ENCODE data around the gene CBFA2T2. TPM values are rescaled to one million over a fixed set of nuclear protein-coding genes. Genes with fewer than 3 reads are reported as not detected.
"Not testable (repeated sequence)": the region's sequence is repeated elsewhere in the genome, so short reads cannot be mapped to it uniquely, and the experiment has no call there.

The CBFA2T2 gene
- total RNA-seq, 2 experiments from 2014 or later: 17.9 to 18.6 TPM

DNA sequence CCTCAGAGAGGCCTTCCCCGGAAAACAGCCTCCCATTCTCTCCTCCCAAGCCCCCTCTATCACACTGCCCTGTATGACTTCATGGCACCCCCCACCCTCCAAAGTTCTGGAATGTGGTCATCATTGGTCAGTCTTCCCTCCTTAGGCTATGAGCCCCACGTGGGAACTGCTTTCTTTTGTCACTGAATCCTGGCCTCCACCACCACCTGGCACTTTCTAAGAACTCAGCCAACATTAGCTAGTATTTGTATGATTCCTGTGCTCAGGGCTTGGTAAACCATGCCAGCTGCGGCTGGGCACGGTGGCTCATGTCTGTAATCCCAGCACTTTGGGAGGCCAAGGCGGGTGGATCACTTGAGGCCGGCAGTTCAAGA lies 204.7 kb downstream of the CBFA2T2 start:
- TF ChIP-seq, protein P1, sequence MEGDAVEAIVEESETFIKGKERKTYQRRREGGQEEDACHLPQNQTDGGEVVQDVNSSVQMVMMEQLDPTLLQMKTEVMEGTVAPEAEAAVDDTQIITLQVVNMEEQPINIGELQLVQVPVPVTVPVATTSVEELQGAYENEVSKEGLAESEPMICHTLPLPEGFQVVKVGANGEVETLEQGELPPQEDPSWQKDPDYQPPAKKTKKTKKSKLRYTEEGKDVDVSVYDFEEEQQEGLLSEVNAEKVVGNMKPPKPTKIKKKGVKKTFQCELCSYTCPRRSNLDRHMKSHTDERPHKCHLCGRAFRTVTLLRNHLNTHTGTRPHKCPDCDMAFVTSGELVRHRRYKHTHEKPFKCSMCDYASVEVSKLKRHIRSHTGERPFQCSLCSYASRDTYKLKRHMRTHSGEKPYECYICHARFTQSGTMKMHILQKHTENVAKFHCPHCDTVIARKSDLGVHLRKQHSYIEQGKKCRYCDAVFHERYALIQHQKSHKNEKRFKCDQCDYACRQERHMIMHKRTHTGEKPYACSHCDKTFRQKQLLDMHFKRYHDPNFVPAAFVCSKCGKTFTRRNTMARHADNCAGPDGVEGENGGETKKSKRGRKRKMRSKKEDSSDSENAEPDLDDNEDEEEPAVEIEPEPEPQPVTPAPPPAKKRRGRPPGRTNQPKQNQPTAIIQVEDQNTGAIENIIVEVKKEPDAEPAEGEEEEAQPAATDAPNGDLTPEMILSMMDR (IDR thresholded peaks at IDR 0.05): no peak
- H3K4me3 Mint-ChIP-seq: no peak overlapping the region
- no peaks in the 10 kb centered on the region for H3K9me3 Mint-ChIP-seq
- ATAC-seq (ENCODE audit: poor library complexity): no peak
- H3K36me3 Mint-ChIP-seq (ENCODE audit: low read depth): no peaks in the 10 kb centered on the region
- H3K27ac ChIP-seq (ENCODE audit: low read depth in 1 of 2, low read length in 2 of 2): no peak overlapping the region
- peaks cover 13% of the 10 kb centered on the region for H3K4me1 ChIP-seq (ENCODE audit: insufficient read depth, low read length)
- H3K27ac Mint-ChIP-seq: no peak overlapping the region
- peaks cover 7% of the 10 kb centered on the region for H3K4me1 Mint-ChIP-seq (ENCODE audit: low read depth)
- no peaks in the 10 kb centered on the region for H3K27me3 ChIP-seq (ENCODE audit: control insufficient read depth in 1 of 2, insufficient read depth in 2 of 2, low read length in 2 of 2)
- ChIA-PET CTCF (no interaction called here), POLR2A (interaction anchor here (0.6 kb wide), 1 partner anchor 100 kb away, joined by 3 read pairs; no protein-coding TSS in a partner anchor)
- intact Hi-C loops (cut with DNase I, micrococcal nuclease): no loop called here
- H3K27me3 Mint-ChIP-seq: no peaks in the 10 kb centered on the region
- no peaks in the 10 kb centered on the region for H3K36me3 ChIP-seq (ENCODE audit: insufficient read depth, low read length)
- H3K9me3 ChIP-seq (ENCODE audit: control insufficient read depth in 1 of 2, insufficient read depth in 1 of 2, low read length in 2 of 2): peaks cover 0 to 12% of the 10 kb centered on the region in 2 experiments
- H3K4me3 ChIP-seq (ENCODE audit: low read length): no peak overlapping the region
- no peak for DNase-seq

DNA sequence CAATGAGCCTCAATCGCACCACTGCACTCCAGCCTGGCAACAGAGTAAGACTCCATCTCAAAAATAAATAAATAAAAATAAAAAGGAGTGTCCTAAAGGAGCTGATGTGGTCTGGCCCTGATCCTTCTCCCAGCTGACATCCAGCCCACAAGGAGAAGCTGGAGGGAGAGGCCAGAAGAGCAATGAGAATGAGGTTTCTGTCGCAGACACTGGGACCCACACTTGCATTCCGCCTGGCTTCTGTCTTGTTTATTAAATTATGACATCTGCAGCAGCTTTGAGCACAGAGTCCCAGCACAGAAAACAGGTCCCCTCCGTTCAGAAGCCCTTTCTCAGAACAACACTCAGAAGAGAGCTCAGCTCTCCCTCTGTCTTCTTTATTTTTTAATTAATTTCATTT lies 206.6 kb downstream of the CBFA2T2 start:
- POLR2A ChIA-PET: no interaction called here
- Histone ChIP-seq H3K9me3 (ENCODE audit: control insufficient read depth in 1 of 2, insufficient read depth in 1 of 2, low read length in 2 of 2) (peaks cover 0 to 20% of the 10 kb centered on the region in 2 experiments), H3K27ac (ENCODE audit: low read depth in 1 of 2, low read length in 2 of 2) (no peak overlapping the region), H3K4me3 (ENCODE audit: low read length) (no peak overlapping the region), H3K4me1 (ENCODE audit: insufficient read depth, low read length) (no peaks in the 10 kb centered on the region), H3K27me3 (ENCODE audit: control insufficient read depth in 1 of 2, insufficient read depth in 2 of 2, low read length in 2 of 2) (no peaks in the 10 kb centered on the region), H3K36me3 (ENCODE audit: insufficient read depth, low read length) (no peaks in the 10 kb centered on the region)
- CTCF ChIA-PET: no interaction called here
- H3K27me3 Mint-ChIP-seq: no peaks in the 10 kb centered on the region
- H3K27ac Mint-ChIP-seq: no peak overlapping the region
- intact Hi-C loops (cut with DNase I, micrococcal nuclease): no loop called here
- DNase-seq: no peak
- no peaks in the 10 kb centered on the region for H3K36me3 Mint-ChIP-seq (ENCODE audit: low read depth)
- ATAC-seq (ENCODE audit: poor library complexity): no peak
- H3K4me1 Mint-ChIP-seq (ENCODE audit: low read depth): no peaks in the 10 kb centered on the region
- TF ChIP-seq, protein P1 (IDR thresholded peaks at IDR 0.05): no peak
- H3K4me3 Mint-ChIP-seq: no peak overlapping the region
- H3K9me3 Mint-ChIP-seq: no peaks in the 10 kb centered on the region

GRCh38 chr20:33697129-33697528 lies 207.2 kb downstream of the CBFA2T2 start:
- Histone ChIP-seq H3K27ac (ENCODE audit: low read depth in 1 of 2, low read length in 2 of 2) (no peak overlapping the region), H3K4me3 (ENCODE audit: low read length) (no peak overlapping the region), H3K9me3 (ENCODE audit: control insufficient read depth in 1 of 2, insufficient read depth in 1 of 2, low read length in 2 of 2) (peaks cover 0 to 20% of the 10 kb centered on the region in 2 experiments), H3K27me3 (ENCODE audit: control insufficient read depth in 1 of 2, insufficient read depth in 2 of 2, low read length in 2 of 2) (no peaks in the 10 kb centered on the region), H3K4me1 (ENCODE audit: insufficient read depth, low read length) (no peaks in the 10 kb centered on the region), H3K36me3 (ENCODE audit: insufficient read depth, low read length) (no peaks in the 10 kb centered on the region)
- H3K27me3 Mint-ChIP-seq: no peaks in the 10 kb centered on the region
- H3K9me3 Mint-ChIP-seq: no peaks in the 10 kb centered on the region
- H3K27ac Mint-ChIP-seq: no peak overlapping the region
- no peaks in the 10 kb centered on the region for H3K36me3 Mint-ChIP-seq (ENCODE audit: low read depth)
- no peaks in the 10 kb centered on the region for H3K4me1 Mint-ChIP-seq (ENCODE audit: low read depth)
- ChIA-PET POLR2A (no interaction called here), CTCF (no interaction called here)
- H3K4me3 Mint-ChIP-seq: no peak overlapping the region
- DNase-seq: no peak
- TF ChIP-seq, protein P1 (IDR thresholded peaks at IDR 0.05): no peak
- ATAC-seq (ENCODE audit: poor library complexity): no peak
- intact Hi-C loops (cut with DNase I, micrococcal nuclease): no loop called here

GRCh38 chr20:33698966-33699365 lies 209.1 kb downstream of the CBFA2T2 start:
- H3K4me1 ChIP-seq (ENCODE audit: insufficient read depth, low read length); CTCF ChIA-PET; H3K36me3 ChIP-seq (ENCODE audit: insufficient read depth, low read length); H3K36me3 Mint-ChIP-seq (ENCODE audit: low read depth); H3K4me1 Mint-ChIP-seq (ENCODE audit: low read depth); intact Hi-C loops (cut with DNase I, micrococcal nuclease); DNase-seq; H3K4me3 ChIP-seq (ENCODE audit: low read length); H3K27ac Mint-ChIP-seq; ATAC-seq (ENCODE audit: poor library complexity); H3K27me3 Mint-ChIP-seq; H3K4me3 Mint-ChIP-seq; POLR2A ChIA-PET; H3K27ac ChIP-seq (ENCODE audit: low read depth in 1 of 2, low read length in 2 of 2); H3K9me3 Mint-ChIP-seq; H3K27me3 ChIP-seq (ENCODE audit: control insufficient read depth in 1 of 2, insufficient read depth in 2 of 2, low read length in 2 of 2): not testable (repeated sequence)
- peaks cover 0 to 20% of the 10 kb centered on the region in 2 experiments for H3K9me3 ChIP-seq (ENCODE audit: control insufficient read depth in 1 of 2, insufficient read depth in 1 of 2, low read length in 2 of 2)

Measured in CD4-positive, alpha-beta T cell (primary cell).